Fibroblast of pulmonary artery (primary cell): Measurements from ENCODE around the gene C6orf58.

Experiments
- DNase-seq: peaks from one replicate; pipeline ENCODE4 v3.0.0-alpha.2; 2010; ENCODE audit warnings: low read depth
- H3K4me3 ChIP-seq: replicated peaks from 2 replicates; pipeline ENCODE4 v1.5.1; 2011; ENCODE audit warnings: low read depth, mild to moderate bottlenecking, control low read depth, low read length, moderate library complexity
- TF ChIP-seq, protein P1 (sequence below): IDR thresholded peaks from 2 replicates; pipeline ENCODE4 v1.5.1; 2011; ENCODE audit warnings: mild to moderate bottlenecking, control low read depth, low read length, inconsistent platforms; ENCODE audit errors: missing control alignments

The C6orf58 gene

GRCh38 chr6:127566651-127567050 lies 10.3 kb upstream of the C6orf58 start:
- H3K4me3 ChIP-seq: no peak overlapping the region
- TF ChIP-seq, protein P1, sequence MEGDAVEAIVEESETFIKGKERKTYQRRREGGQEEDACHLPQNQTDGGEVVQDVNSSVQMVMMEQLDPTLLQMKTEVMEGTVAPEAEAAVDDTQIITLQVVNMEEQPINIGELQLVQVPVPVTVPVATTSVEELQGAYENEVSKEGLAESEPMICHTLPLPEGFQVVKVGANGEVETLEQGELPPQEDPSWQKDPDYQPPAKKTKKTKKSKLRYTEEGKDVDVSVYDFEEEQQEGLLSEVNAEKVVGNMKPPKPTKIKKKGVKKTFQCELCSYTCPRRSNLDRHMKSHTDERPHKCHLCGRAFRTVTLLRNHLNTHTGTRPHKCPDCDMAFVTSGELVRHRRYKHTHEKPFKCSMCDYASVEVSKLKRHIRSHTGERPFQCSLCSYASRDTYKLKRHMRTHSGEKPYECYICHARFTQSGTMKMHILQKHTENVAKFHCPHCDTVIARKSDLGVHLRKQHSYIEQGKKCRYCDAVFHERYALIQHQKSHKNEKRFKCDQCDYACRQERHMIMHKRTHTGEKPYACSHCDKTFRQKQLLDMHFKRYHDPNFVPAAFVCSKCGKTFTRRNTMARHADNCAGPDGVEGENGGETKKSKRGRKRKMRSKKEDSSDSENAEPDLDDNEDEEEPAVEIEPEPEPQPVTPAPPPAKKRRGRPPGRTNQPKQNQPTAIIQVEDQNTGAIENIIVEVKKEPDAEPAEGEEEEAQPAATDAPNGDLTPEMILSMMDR: no peak
- no peak for DNase-seq

- H3K4me3 ChIP-seq: no peak overlapping the region
- no peak for DNase-seq
- TF ChIP-seq, protein P1: no peak
Observed at GRCh38 chr6:127567476-127567875, 9.5 kb upstream of the C6orf58 start.

- peak; percentile 49 for DNase-seq
- no peak overlapping the region for H3K4me3 ChIP-seq
- TF ChIP-seq, protein P1: no peak
Observed at GRCh38 chr6:127570739-127571389, 6.1 kb upstream of the C6orf58 start.

GRCh38 chr6:127578900-127579299 lies 1.9 kb downstream of the C6orf58 start:
- no peak overlapping the region for H3K4me3 ChIP-seq
- no peak for DNase-seq
- TF ChIP-seq, protein P1: no peak

- TF ChIP-seq, protein P1: no peak
- no peak overlapping the region for H3K4me3 ChIP-seq
- DNase-seq: no peak
Observed at GRCh38 chr6:127581576-127581975, 4.6 kb downstream of the C6orf58 start.

DNA sequence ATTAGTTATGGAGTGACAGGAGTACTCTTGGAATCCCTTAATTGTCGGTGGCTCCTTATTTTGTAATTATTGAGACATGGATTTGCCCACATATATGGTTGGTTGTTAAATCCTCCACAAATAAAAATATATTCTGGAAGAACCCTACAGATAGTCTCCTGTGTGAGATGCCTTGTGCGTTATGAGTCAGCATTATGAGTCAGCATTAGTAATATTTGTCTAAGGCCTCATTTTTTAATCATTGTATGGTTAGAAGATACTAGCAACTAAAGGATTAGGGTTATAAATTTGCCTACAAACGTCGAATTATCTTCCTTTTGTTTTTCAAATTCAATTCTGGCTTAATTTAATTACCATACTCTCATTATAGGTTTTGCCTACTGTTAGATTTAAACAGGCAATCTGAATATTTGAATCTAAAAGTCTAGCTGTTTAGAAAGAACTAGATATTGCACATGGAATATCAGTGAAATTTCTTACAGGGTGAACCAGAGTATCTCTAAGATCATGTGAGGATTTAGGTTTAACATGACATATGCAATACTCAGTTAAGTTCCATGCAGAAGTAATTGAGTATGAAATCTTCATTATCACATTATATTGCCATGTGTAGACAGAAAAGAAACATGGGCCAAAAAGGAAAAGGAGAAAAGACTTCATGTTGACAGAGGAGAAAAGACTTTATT lies 5.9 kb downstream of the C6orf58 start:
- H3K4me3 ChIP-seq: no peak overlapping the region
- peak; percentile 78 for DNase-seq
- TF ChIP-seq, protein P1: no peak
